Breast epithelium (tissue), 3 donors: ENCODE data around the gene TNPO1.

Experiments used
- POLR2A ChIP-seq: fragments of 450-650 bp; IDR thresholded peaks from one replicate; pipeline ENCODE4 v1.6.1; 2016; ENCODE audit warnings: antibody characterized with exemption, mild to moderate bottlenecking, moderate library complexity
- TF ChIP-seq, protein P1 (sequence below), 3 donors: fragments of 450-650 bp; IDR thresholded peaks; one replicate each; pipeline ENCODE4 v1.5.1; 2016 to 2017; ENCODE audit warnings: antibody characterized with exemption in 3 of 3, mild to moderate bottlenecking in 3 of 3, moderate library complexity in 3 of 3

DNA sequence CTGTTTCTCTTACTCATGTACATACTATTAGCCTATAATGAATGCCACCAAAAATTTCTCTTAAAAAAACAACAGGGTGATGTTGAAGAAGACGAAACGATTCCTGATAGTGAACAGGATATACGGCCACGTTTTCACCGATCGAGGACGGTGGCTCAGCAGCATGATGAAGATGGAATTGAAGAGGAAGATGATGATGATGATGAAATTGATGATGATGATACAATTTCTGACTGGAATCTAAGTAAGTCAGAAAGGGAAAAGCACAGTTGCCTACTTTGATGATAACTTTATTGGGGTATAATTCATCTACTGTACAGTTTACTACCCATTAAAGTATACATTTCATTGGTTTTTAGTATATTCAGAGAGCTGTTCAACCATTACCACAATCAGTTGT lies 66.5 kb downstream of the TNPO1 start:
- TF ChIP-seq, protein P1, sequence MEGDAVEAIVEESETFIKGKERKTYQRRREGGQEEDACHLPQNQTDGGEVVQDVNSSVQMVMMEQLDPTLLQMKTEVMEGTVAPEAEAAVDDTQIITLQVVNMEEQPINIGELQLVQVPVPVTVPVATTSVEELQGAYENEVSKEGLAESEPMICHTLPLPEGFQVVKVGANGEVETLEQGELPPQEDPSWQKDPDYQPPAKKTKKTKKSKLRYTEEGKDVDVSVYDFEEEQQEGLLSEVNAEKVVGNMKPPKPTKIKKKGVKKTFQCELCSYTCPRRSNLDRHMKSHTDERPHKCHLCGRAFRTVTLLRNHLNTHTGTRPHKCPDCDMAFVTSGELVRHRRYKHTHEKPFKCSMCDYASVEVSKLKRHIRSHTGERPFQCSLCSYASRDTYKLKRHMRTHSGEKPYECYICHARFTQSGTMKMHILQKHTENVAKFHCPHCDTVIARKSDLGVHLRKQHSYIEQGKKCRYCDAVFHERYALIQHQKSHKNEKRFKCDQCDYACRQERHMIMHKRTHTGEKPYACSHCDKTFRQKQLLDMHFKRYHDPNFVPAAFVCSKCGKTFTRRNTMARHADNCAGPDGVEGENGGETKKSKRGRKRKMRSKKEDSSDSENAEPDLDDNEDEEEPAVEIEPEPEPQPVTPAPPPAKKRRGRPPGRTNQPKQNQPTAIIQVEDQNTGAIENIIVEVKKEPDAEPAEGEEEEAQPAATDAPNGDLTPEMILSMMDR (IDR thresholded peaks at IDR 0.05), result no peak
- no peak for TF ChIP-seq POLR2A
